GM12878 (cell line): Measurements from ENCODE around the gene NBPF3. TPM values are rescaled to one million over a fixed set of nuclear protein-coding genes. Genes with fewer than 3 reads are reported as not detected.

Experiments used
- ATAC-seq: fragments of 200-7000 bp; cut with Tn5 transposase; 3 replicates; pipeline ENCODE4 v1.9.1; 2020; ENCODE audit warnings: mild to moderate bottlenecking, moderate library complexity
- BruUV-seq: library from RNA; stranded (reverse); fragments of 400-500 nt; replicated peaks from 2 replicates; lab custom pipeline; 2021; lab: Mats Ljungman, UMichigan
- CTCF ChIA-PET: fragments of 300-600 bp; sonication (Branson Sonifier 250); formaldehyde crosslinking; extraction: SDS; loops from one replicate; lab custom pipeline; 2021; ENCODE audit warnings: inconsistent platforms; lab: Yijun Ruan, JAX
- POLR2A ChIA-PET: fragments of 350-600 bp; formaldehyde crosslinking; extraction: SDS; loops from one replicate; lab custom pipeline; 2021; ENCODE audit warnings: inconsistent platforms; lab: Charles Lee
- RAD21 ChIA-PET: fragments of 300-600 bp; sonication (Branson Sonifier 250); formaldehyde crosslinking; loops from one replicate; lab custom pipeline; 2023; ENCODE audit warnings: antibody characterized with exemption; ENCODE audit not compliant: unreplicated experiment; lab: Charles Lee
- SMC1A ChIA-PET: fragments of 300-600 bp; sonication (Branson Sonifier 250); formaldehyde crosslinking; loops from one replicate; lab custom pipeline; 2023; ENCODE audit not compliant: unreplicated experiment, uncharacterized antibody; lab: Charles Lee
- DNase-seq: peaks from one replicate; pipeline ENCODE4 v3.0.0-alpha.2; 2011; ENCODE audit warnings: low read depth, low spot score
- FAIRE-seq: peaks from 3 replicates; lab custom pipeline; 2011; peaks lifted over from hg19 to GRCh38; lab: Jason Lieb, UNC
- H2AFZ ChIP-seq: 2 replicates; pipeline ENCODE4 v1.6.0; 2011; ENCODE audit warnings: low read depth, low read length, control low read depth; ENCODE audit not compliant: control insufficient read depth
- H3K27ac ChIP-seq: 2 replicates; pipeline ENCODE4 v1.5.1; 2011; ENCODE audit warnings: control low read depth; ENCODE audit not compliant: control insufficient read depth, insufficient read depth
- H3K27me3 ChIP-seq, 2 experiments: replicated peaks in 1 of 2; 2 replicates each; pipeline versions ENCODE4 v1.6.0 to v1.6.1; 2011; ENCODE audit warnings: low read length in 1 of 2; ENCODE audit not compliant: control insufficient read depth in 2 of 2, insufficient read depth in 2 of 2
- H3K36me3 ChIP-seq, 2 experiments: 2 replicates each; pipeline ENCODE4 v1.5.1; 2011; ENCODE audit warnings: low read length in 1 of 2; ENCODE audit not compliant: control insufficient read depth in 2 of 2, insufficient read depth in 2 of 2
- H3K4me1 ChIP-seq: 2 replicates; pipeline ENCODE4 v1.6.1; 2011; ENCODE audit warnings: mild to moderate bottlenecking, low read length, moderate library complexity, mixed read lengths; ENCODE audit not compliant: control insufficient read depth, insufficient read depth
- H3K4me2 ChIP-seq: 2 replicates; pipeline ENCODE4 v1.6.0; 2011; ENCODE audit warnings: control low read depth; ENCODE audit not compliant: control insufficient read depth, insufficient read depth
- H3K4me3 ChIP-seq: fragments of 200-600 bp; sonication (generic); 2 replicates; pipeline ENCODE4 v1.5.1; 2016
- H3K79me2 ChIP-seq: 2 replicates; pipeline ENCODE4 v1.6.0; 2011; ENCODE audit warnings: low read length; ENCODE audit not compliant: control insufficient read depth, insufficient read depth
- H3K9ac ChIP-seq: 2 replicates; pipeline ENCODE4 v1.8.0; 2011; ENCODE audit warnings: low read length, control low read depth, mixed read lengths; ENCODE audit not compliant: control insufficient read depth, insufficient read depth
- H3K9me3 ChIP-seq: replicated peaks from 3 replicates; pipeline ENCODE4 v1.5.1; 2011; ENCODE audit warnings: mild to moderate bottlenecking, low read length; ENCODE audit not compliant: control insufficient read depth, insufficient read depth
- H4K20me1 ChIP-seq: 2 replicates; pipeline ENCODE4 v1.6.0; 2011; ENCODE audit not compliant: control insufficient read depth, insufficient read depth
- ATF7 ChIP-seq: fragments of 450-650 bp; IDR thresholded peaks from 2 replicates; pipeline ENCODE4 v1.6.1; 2016; ENCODE audit warnings: low read depth, mild to moderate bottlenecking
- BMI1 ChIP-seq: fragments of 450-650 bp; IDR thresholded peaks from 2 replicates; pipeline ENCODE4 v1.6.1; 2016; ENCODE audit warnings: mild to moderate bottlenecking, moderate library complexity, borderline replicate concordance
- CBFB ChIP-seq: IDR thresholded peaks from 2 replicates; pipeline ENCODE4 v1.6.1; 2016; ENCODE audit warnings: antibody characterized with exemption, low read depth
- CHD1 ChIP-seq: IDR thresholded peaks from 2 replicates; pipeline ENCODE4 v1.6.1; 2012; ENCODE audit warnings: low read depth, low read length, improper control_type of control experiment
- IKZF2 ChIP-seq, 2 experiments: fragments of 450-650 bp; IDR thresholded peaks; 2 replicates each; pipeline ENCODE4 v1.6.1; 2017; ENCODE audit warnings: mild to moderate bottlenecking in 2 of 2, moderate library complexity in 2 of 2
- SIN3A ChIP-seq: IDR thresholded peaks from 2 replicates; pipeline ENCODE4 v1.6.1; 2012; ENCODE audit warnings: low read depth, low read length, improper control_type of control experiment
- SIX5 ChIP-seq: IDR thresholded peaks from 2 replicates; pipeline ENCODE4 v1.6.1; 2011; ENCODE audit warnings: mild to moderate bottlenecking, low read depth, low read length, moderate library complexity; ENCODE audit not compliant: severe bottlenecking
- ZNF207 ChIP-seq: fragments of 450-650 bp; IDR thresholded peaks from 2 replicates; pipeline ENCODE4 v1.6.1; 2014; ENCODE audit warnings: antibody characterized with exemption, mild to moderate bottlenecking, borderline replicate concordance
- ZSCAN29 ChIP-seq: fragments of 450-650 bp; IDR thresholded peaks from 2 replicates; pipeline ENCODE4 v1.6.1; 2017; ENCODE audit warnings: mild to moderate bottlenecking, moderate library complexity
- WGBS: methylation state at CpG from one replicate; pipeline ENCODE4 v1.1.6; 2016; ENCODE audit warnings: low lambda C conversion rate; ENCODE audit not compliant: insufficient replicate concordance, insufficient coverage; ENCODE audit errors: missing lambda C conversion rate; 5-methylcytosine and 5-hydroxymethylcytosine counted together
- in situ Hi-C: fragments of 300-500 bp; cut with MboI; formaldehyde crosslinking; loops from 9 replicates; pipeline ENCODE4 v1.14.3; 2018; ENCODE audit warnings: mixed read lengths
- intact Hi-C: fragments of 100-400 bp; cut with micrococcal nuclease; formaldehyde crosslinking; loops from one replicate; pipeline ENCODE4 v1.14.2; 2022; ENCODE audit not compliant: unreplicated experiment
- polyA plus RNA-seq, 11 experiments: library from polyadenylated mRNA; depleted of rRNA in 4 of 11; unstranded in 6 of 11; stranded (reverse) in 5 of 11; fragments of >200 nt; fragmentation: Nextera tagmentation in 4 of 11; fragmentation: Illumina TruSeq in 1 of 11; extraction: Ambion mirVana in 4 of 11; extraction: Trizol in 1 of 11; gene quantifications; 1 replicate in 1 of 11; 2 replicates in 10 of 11; pipeline versions ENCODE4 v1.2.1 to v1.2.3, GENCODE V29; 2011 to 2016; ENCODE audit warnings: inconsistent platforms in 2 of 11, missing spikeins in 2 of 11, low read depth in 1 of 11
- total RNA-seq, 4 experiments: library from RNA; depleted of rRNA in 3 of 4; stranded (reverse); fragments of >200 nt in 3 of 4; fragmentation: Illumina TruSeq in 1 of 4; extraction: Trizol in 1 of 4; gene quantifications; 2 replicates each; pipeline versions ENCODE4 v1.2.1 to v1.2.3, GENCODE V29; 2013 to 2021
- TF ChIP-seq, protein P1 (sequence below): fragments of 450-650 bp; IDR thresholded peaks from 2 replicates; pipeline ENCODE4 v1.6.1; 2014; ENCODE audit warnings: mild to moderate bottlenecking
- TF ChIP-seq, protein P2 (sequence below): fragments of 450-650 bp; IDR thresholded peaks from 2 replicates; pipeline ENCODE4 v1.6.1; 2017; ENCODE audit warnings: antibody characterized with exemption, mild to moderate bottlenecking, moderate library complexity

NBPF3 gene
- total and polyA plus RNA-seq, 10 of the 15 experiments (the other 5 are each of a cell fraction or from before 2014, with no cell fraction given) = 0.56 to 4.4 (median 2.7) TPM

- ChIA-PET RAD21 (no interaction called here), CTCF (interaction anchor here (1.3 to 1.4 kb wide), 2 partner anchors 125 to 236 kb away, joined by 3 read pairs; no protein-coding TSS in a partner anchor), POLR2A (no interaction called here), SMC1A (no interaction called here)
- Histone ChIP-seq H3K9ac (no peak overlapping the region), H2AFZ (no peak overlapping the region), H3K9me3 (no peaks in the 10 kb centered on the region), H3K79me2 (no peaks in the 10 kb centered on the region), H3K4me3 (no peak overlapping the region), H3K27ac (no peak overlapping the region), H3K36me3 (no peaks in the 10 kb centered on the region), H3K27me3 (no peaks in the 10 kb centered on the region), H3K4me2 (no peak overlapping the region), H3K4me1 (no peaks in the 10 kb centered on the region), H4K20me1 (no peaks in the 10 kb centered on the region)
- intact Hi-C loops = no loop called here
- BruUV-seq = no TSS peak
- in situ Hi-C loops = no loop called here
- DNase-seq = no peak
- 46% methylated on average over 9 of the region's 9 CpGs for WGBS
- no peak for TF ChIP-seq CBFB
- no peak for TF ChIP-seq ATF7
- ATAC-seq = no peak
- FAIRE-seq = no peak
These were observed 29.6 kb downstream of the NBPF3 start for GRCh38 chr1:21469581-21469980.

- Histone ChIP-seq H3K4me2 (no peak overlapping the region), H3K4me3 (no peak overlapping the region), H3K79me2 (no peaks in the 10 kb centered on the region), H3K36me3 (no peaks in the 10 kb centered on the region), H2AFZ (no peak overlapping the region), H3K27me3 (no peaks in the 10 kb centered on the region), H3K9ac (no peak overlapping the region), H4K20me1 (no peaks in the 10 kb centered on the region), H3K4me1 (no peaks in the 10 kb centered on the region), H3K27ac (no peak overlapping the region), H3K9me3 (no peaks in the 10 kb centered on the region)
- POLR2A ChIA-PET = no interaction called here
- no TSS peak for BruUV-seq
- CTCF ChIA-PET = no interaction called here
- RAD21 ChIA-PET = no interaction called here
- TF ChIP-seq IKZF2 (IDR thresholded peaks at IDR 0.05) (no peak), ZSCAN29 (no peak), ZNF207 (no peak), SIN3A (no peak), SIX5 (no peak), CHD1 (no peak), BMI1 (no peak)
- TF ChIP-seq, protein P1, sequence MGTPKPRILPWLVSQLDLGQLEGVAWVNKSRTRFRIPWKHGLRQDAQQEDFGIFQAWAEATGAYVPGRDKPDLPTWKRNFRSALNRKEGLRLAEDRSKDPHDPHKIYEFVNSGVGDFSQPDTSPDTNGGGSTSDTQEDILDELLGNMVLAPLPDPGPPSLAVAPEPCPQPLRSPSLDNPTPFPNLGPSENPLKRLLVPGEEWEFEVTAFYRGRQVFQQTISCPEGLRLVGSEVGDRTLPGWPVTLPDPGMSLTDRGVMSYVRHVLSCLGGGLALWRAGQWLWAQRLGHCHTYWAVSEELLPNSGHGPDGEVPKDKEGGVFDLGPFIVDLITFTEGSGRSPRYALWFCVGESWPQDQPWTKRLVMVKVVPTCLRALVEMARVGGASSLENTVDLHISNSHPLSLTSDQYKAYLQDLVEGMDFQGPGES = no peak
- TF ChIP-seq, protein P2, sequence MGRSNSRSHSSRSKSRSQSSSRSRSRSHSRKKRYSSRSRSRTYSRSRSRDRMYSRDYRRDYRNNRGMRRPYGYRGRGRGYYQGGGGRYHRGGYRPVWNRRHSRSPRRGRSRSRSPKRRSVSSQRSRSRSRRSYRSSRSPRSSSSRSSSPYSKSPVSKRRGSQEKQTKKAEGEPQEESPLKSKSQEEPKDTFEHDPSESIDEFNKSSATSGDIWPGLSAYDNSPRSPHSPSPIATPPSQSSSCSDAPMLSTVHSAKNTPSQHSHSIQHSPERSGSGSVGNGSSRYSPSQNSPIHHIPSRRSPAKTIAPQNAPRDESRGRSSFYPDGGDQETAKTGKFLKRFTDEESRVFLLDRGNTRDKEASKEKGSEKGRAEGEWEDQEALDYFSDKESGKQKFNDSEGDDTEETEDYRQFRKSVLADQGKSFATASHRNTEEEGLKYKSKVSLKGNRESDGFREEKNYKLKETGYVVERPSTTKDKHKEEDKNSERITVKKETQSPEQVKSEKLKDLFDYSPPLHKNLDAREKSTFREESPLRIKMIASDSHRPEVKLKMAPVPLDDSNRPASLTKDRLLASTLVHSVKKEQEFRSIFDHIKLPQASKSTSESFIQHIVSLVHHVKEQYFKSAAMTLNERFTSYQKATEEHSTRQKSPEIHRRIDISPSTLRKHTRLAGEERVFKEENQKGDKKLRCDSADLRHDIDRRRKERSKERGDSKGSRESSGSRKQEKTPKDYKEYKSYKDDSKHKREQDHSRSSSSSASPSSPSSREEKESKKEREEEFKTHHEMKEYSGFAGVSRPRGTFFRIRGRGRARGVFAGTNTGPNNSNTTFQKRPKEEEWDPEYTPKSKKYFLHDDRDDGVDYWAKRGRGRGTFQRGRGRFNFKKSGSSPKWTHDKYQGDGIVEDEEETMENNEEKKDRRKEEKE = no peak
- SMC1A ChIA-PET = interaction anchor here (0.6 kb wide), 1 partner anchor 53 kb away, joined by 3 read pairs; no protein-coding TSS in a partner anchor
- intact Hi-C loops (no loop called here), in situ Hi-C loops (no loop called here)
- WGBS = 53% methylated on average over 5 of the region's 5 CpGs
- no peak for ATAC-seq
- DNase-seq = no peak
- FAIRE-seq = no peak
These were observed 32.9 kb downstream of the NBPF3 start for GRCh38 chr1:21472861-21473260.
